Measurements from ENCODE around the gene BICDL1.

The BICDL1 gene

GRCh38 chr12:119989361-119989730, 310 bp downstream of the BICDL1 start:
- DNase-seq (ENCODE audit: insufficient read length) (no peak), FAIRE-seq (no peak)
- no peak for TF ChIP-seq TAF1 (IDR thresholded peaks at IDR 0.05; ENCODE audit: borderline replicate concordance, low read depth, low read length)
- TF ChIP-seq POLR2A (IDR thresholded peaks at IDR 0.05; ENCODE audit: low read depth, low read length): no peak
- TF ChIP-seq POLR2AphosphoS5 (IDR thresholded peaks at IDR 0.05; ENCODE audit: low read depth, low read length): no peak

- peak; percentile 62 for DNase-seq (ENCODE audit: insufficient read length)
- TF ChIP-seq TAF1 (IDR thresholded peaks at IDR 0.05; ENCODE audit: borderline replicate concordance, low read depth, low read length) (no peak), POLR2A (IDR thresholded peaks at IDR 0.05; ENCODE audit: low read depth, low read length) (no peak), POLR2AphosphoS5 (IDR thresholded peaks at IDR 0.05; ENCODE audit: low read depth, low read length) (no peak)
- FAIRE-seq: peak; percentile 67
Observed at GRCh38 chr12:119989731-119990381, 820 bp downstream of the BICDL1 start.

- TF ChIP-seq POLR2A (IDR thresholded peaks at IDR 0.05; ENCODE audit: low read depth, low read length): no peak
- TF ChIP-seq TAF1 (IDR thresholded peaks at IDR 0.05; ENCODE audit: borderline replicate concordance, low read depth, low read length): no peak
- TF ChIP-seq POLR2AphosphoS5 (IDR thresholded peaks at IDR 0.05; ENCODE audit: low read depth, low read length): no peak
- FAIRE-seq: peak; percentile 27
- DNase-seq (ENCODE audit: insufficient read length): no peak
Observed at GRCh38 chr12:119990382-119990874, 1.4 kb downstream of the BICDL1 start.

GRCh38 chr12:119992129-119992705, 3.2 kb downstream of the BICDL1 start:
- no peak for DNase-seq (ENCODE audit: insufficient read length)
- TF ChIP-seq TAF1 (IDR thresholded peaks at IDR 0.05; ENCODE audit: borderline replicate concordance, low read depth, low read length): no peak
- TF ChIP-seq POLR2A (IDR thresholded peaks at IDR 0.05; ENCODE audit: low read depth, low read length): no peak
- no peak for TF ChIP-seq POLR2AphosphoS5 (IDR thresholded peaks at IDR 0.05; ENCODE audit: low read depth, low read length)
- FAIRE-seq: no peak

- FAIRE-seq (no peak), DNase-seq (ENCODE audit: insufficient read length) (no peak)
- TF ChIP-seq TAF1 (IDR thresholded peaks at IDR 0.05; ENCODE audit: borderline replicate concordance, low read depth, low read length) (no peak), POLR2AphosphoS5 (IDR thresholded peaks at IDR 0.05; ENCODE audit: low read depth, low read length) (no peak), POLR2A (IDR thresholded peaks at IDR 0.05; ENCODE audit: low read depth, low read length) (no peak)
Observed at GRCh38 chr12:119994892-119995658, 6.0 kb downstream of the BICDL1 start.

- DNase-seq (ENCODE audit: insufficient read length) (no peak), FAIRE-seq (no peak)
- TF ChIP-seq POLR2A (IDR thresholded peaks at IDR 0.05; ENCODE audit: low read depth, low read length) (no peak), TAF1 (IDR thresholded peaks at IDR 0.05; ENCODE audit: borderline replicate concordance, low read depth, low read length) (no peak), POLR2AphosphoS5 (IDR thresholded peaks at IDR 0.05; ENCODE audit: low read depth, low read length) (no peak)
Observed at GRCh38 chr12:119996417-119996816, 7.4 kb downstream of the BICDL1 start.

GRCh38 chr12:119998471-119999245, 9.6 kb downstream of the BICDL1 start:
- FAIRE-seq (no peak), DNase-seq (ENCODE audit: insufficient read length) (no peak)
- TF ChIP-seq POLR2AphosphoS5 (IDR thresholded peaks at IDR 0.05; ENCODE audit: low read depth, low read length) (no peak), POLR2A (IDR thresholded peaks at IDR 0.05; ENCODE audit: low read depth, low read length) (no peak), TAF1 (IDR thresholded peaks at IDR 0.05; ENCODE audit: borderline replicate concordance, low read depth, low read length) (no peak)

- DNase-seq (ENCODE audit: insufficient read length) (no peak), FAIRE-seq (no peak)
- TF ChIP-seq POLR2AphosphoS5 (IDR thresholded peaks at IDR 0.05; ENCODE audit: low read depth, low read length): no peak
- TF ChIP-seq POLR2A (IDR thresholded peaks at IDR 0.05; ENCODE audit: low read depth, low read length): no peak
Observed at GRCh38 chr12:120000556-120000955, 11.5 kb downstream of the BICDL1 start.

- TF ChIP-seq POLR2AphosphoS5 (IDR thresholded peaks at IDR 0.05; ENCODE audit: low read depth, low read length) (no peak), TAF1 (IDR thresholded peaks at IDR 0.05; ENCODE audit: borderline replicate concordance, low read depth, low read length) (no peak), POLR2A (IDR thresholded peaks at IDR 0.05; ENCODE audit: low read depth, low read length) (no peak)
- no peak for DNase-seq (ENCODE audit: insufficient read length)
- no peak for FAIRE-seq
Observed at GRCh38 chr12:120006258-120006975, 17.4 kb downstream of the BICDL1 start.

- DNase-seq (ENCODE audit: insufficient read length) (no peak), FAIRE-seq (peak; percentile 89)
- no peak for TF ChIP-seq POLR2A (IDR thresholded peaks at IDR 0.05; ENCODE audit: low read depth, low read length)
- TF ChIP-seq TAF1 (IDR thresholded peaks at IDR 0.05; ENCODE audit: borderline replicate concordance, low read depth, low read length): no peak
- TF ChIP-seq POLR2AphosphoS5 (IDR thresholded peaks at IDR 0.05; ENCODE audit: low read depth, low read length): no peak
Observed at GRCh38 chr12:120007272-120007671, 18.2 kb downstream of the BICDL1 start.
